GM12874 (cell line): ENCODE measurements around the gene SERTM2.

ENCODE experiments used
- TF ChIP-seq, protein P1 (sequence below): IDR thresholded peaks from 2 replicates; pipeline ENCODE4 v1.5.1; 2011; ENCODE audit warnings: low read depth, mild to moderate bottlenecking, control low read depth, low read length, moderate library complexity; ENCODE audit not compliant: insufficient read depth

Gene SERTM2

DNA sequence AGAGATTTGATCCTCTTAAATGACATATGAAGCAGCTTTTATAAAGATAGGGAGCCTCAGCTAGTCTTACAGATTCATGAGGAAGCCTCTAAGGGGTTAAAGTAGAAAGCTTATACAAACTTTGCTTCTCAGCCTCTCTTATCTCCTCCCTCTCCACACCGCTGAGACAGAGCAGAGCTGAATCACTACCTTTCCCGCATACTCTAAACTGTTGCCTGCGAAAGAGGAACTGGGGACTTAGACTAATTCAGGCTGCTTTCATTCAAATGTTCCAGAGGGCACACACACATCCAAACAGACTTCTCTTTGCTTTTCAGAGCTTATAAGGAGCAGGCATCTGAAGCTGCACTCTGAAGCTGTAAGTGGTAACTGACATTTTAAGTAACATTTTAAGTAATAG is at the start of gene SERTM2:
SERTM2 (plus strand) TSS at position 169 of the 400 bp plus-strand sequence. CDS start 7,213 bp downstream, outside the sequence.
- TF ChIP-seq, protein P1, sequence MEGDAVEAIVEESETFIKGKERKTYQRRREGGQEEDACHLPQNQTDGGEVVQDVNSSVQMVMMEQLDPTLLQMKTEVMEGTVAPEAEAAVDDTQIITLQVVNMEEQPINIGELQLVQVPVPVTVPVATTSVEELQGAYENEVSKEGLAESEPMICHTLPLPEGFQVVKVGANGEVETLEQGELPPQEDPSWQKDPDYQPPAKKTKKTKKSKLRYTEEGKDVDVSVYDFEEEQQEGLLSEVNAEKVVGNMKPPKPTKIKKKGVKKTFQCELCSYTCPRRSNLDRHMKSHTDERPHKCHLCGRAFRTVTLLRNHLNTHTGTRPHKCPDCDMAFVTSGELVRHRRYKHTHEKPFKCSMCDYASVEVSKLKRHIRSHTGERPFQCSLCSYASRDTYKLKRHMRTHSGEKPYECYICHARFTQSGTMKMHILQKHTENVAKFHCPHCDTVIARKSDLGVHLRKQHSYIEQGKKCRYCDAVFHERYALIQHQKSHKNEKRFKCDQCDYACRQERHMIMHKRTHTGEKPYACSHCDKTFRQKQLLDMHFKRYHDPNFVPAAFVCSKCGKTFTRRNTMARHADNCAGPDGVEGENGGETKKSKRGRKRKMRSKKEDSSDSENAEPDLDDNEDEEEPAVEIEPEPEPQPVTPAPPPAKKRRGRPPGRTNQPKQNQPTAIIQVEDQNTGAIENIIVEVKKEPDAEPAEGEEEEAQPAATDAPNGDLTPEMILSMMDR = no peak

DNA sequence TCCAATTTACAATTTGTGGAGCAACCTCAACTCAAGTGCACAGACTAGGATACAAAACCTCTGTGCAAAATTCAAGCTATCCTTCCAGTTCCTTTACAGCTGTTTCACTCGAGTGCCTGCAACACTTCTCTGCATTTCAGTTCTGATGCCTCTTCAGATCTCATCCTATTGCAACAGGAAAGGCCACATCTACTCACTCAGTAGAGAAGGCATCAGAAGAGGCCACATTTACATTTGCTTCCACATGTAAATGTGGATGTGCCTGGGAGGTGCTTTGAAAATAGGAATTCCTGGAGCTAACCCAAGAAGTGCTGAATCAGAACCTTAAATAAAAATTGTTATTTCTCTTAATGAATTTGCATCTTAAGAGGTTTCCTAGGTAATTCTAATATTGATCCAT is 45.8 kb upstream of the SERTM2 start:
- TF ChIP-seq, protein P1 = no peak

- TF ChIP-seq, protein P1 = no peak
These were observed 43.5 kb upstream of the SERTM2 start for GRCh38 chrX:111467896-111468295.

DNA sequence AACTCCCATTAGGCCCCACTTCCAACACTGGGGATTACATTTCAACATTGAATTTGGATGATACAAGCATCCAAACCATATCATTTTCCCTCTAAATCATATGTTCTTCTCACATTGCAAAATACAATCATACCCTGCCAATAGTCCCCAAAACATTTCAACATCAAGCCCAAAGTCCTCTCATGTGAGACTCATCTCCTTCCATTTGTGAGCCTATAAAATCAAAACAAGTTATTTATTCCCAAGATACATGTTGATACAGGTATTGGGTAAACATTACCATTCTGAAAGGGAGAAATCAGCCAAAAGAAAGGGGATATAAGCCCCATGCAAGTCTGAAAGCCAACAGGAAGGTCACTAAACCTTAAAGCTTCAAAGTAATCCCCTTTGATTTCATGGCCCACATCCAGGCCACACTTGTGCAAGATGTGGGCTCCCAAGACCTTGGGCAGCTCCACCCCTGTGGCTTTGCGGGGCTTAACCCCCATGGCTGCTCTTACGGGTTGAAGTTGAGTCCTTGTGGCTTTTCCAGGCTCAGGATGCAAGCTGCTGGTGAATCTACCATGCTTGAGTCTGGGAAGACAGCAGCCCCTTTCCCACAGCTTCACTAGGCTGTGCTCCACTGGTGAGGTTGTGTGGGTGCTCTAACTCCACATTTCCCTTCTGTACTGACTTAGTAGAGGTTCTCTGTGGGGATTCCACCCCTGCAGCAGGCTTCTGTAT is 40.6 kb upstream of the SERTM2 start:
- TF ChIP-seq, protein P1 = no peak

DNA sequence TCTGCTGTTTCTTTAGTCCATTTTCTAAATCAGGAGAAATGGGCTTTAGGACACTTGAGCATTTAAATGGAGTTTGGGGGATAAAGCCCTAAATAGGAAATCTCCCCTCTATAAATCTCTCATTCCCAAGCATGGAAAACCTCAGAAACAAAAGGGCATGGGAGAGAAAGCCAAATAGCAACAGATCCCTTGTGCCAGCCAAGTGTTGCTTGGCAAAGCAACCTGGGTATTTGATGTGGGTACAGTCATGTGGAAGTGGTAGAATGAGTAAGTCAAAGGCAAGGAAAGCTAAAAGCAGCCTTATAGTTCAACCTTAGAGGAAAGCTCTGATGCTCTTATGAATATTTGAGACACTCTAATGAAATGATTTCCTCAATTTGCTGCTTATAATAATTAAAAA is 29.5 kb upstream of the SERTM2 start:
- TF ChIP-seq, protein P1 = no peak

DNA sequence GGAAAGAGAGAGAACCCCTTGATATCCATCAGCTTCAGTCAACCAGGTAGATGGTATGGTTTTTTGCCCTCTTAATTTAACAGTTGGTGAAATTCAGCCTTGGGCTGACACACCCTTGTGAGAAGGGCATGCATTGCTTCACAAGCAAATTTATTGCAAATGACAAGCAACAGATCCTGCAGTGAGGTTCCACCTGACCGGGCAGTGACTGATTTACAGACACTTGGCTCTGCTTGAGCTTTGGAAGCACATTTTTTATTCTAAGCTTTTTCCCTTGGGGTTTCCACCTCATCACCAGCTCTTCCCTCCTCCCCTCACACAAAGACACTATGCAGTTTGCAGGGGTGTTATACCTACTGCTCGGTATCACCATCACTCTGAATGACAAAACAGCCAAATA is 28.3 kb upstream of the SERTM2 start:
- TF ChIP-seq, protein P1 = no peak

DNA sequence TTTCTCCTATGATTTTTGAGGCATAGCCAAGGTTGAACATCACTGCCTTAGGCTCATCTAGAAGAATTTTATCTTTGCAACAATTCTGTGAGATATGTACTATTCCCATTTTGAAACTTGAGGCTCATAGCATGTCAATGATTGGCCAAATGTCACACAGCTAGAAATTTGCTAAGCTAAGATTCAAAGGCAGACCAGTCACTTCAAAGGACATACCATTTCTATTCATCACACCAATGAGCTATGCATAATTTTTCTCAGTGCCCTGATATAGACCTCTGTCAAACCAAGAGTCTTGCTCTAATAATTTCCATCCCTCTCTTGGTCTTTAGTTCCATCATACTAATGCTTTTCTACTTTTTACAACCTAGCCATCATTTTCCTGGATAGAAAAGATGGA is 27.6 kb upstream of the SERTM2 start:
- TF ChIP-seq, protein P1 = no peak
